Endothelial cell of umbilical vein (primary cell): ENCODE measurements around the gene PTCHD1. TPM values are rescaled to one million over a fixed set of nuclear protein-coding genes. Genes with fewer than 3 reads are reported as not detected.

Experiments
- BruUV-seq: library from RNA; stranded (reverse); fragments of 400-500 nt; replicated peaks from 2 replicates; lab custom pipeline; 2021; lab: Mats Ljungman, UMichigan
- CTCF ChIA-PET: fragments of 300-600, 350-600 bp; sonication (Branson Sonifier 250); formaldehyde crosslinking; loops from one replicate; lab custom pipeline; 2021; ENCODE audit warnings: antibody characterized with exemption, inconsistent platforms; lab: Charles Lee
- POLR2A ChIA-PET: fragments of 300-600, 350-600 bp; sonication (Branson Sonifier 250); formaldehyde crosslinking; loops from one replicate; lab custom pipeline; 2021; ENCODE audit warnings: antibody characterized with exemption, inconsistent platforms; lab: Charles Lee
- DNase-seq: peaks from one replicate; pipeline ENCODE4 v3.0.0-alpha.2; 2011; ENCODE audit warnings: low read depth, low spot score
- FAIRE-seq: peaks from 2 replicates; lab custom pipeline; 2011; peaks lifted over from hg19 to GRCh38; lab: Jason Lieb, UNC
- H2AFZ ChIP-seq: 2 replicates; pipeline ENCODE4 v1.6.0; 2012; ENCODE audit warnings: low read depth, low read length, control low read depth, inconsistent platforms
- H3K27ac ChIP-seq: 2 replicates; pipeline ENCODE4 v1.5.1; 2011; ENCODE audit warnings: low read depth, mild to moderate bottlenecking, control low read depth, low read length, moderate library complexity; ENCODE audit not compliant: insufficient read depth
- H3K27me3 ChIP-seq, 2 experiments: 2 replicates each; pipeline versions ENCODE4 v1.6.0 to v1.6.1; 2011; ENCODE audit warnings: low read length in 2 of 2, mixed read lengths in 1 of 2; ENCODE audit not compliant: control insufficient read depth in 2 of 2, insufficient read depth in 2 of 2
- H3K36me3 ChIP-seq, 2 experiments: 2 replicates in 1 of 2; 3 replicates in 1 of 2; pipeline ENCODE4 v1.5.1; 2011; ENCODE audit warnings: low read length in 2 of 2, mild to moderate bottlenecking in 1 of 2, moderate library complexity in 1 of 2; ENCODE audit not compliant: control insufficient read depth in 2 of 2, insufficient read depth in 2 of 2; ENCODE audit errors: extremely low read depth in 1 of 2
- H3K4me1 ChIP-seq: 3 replicates; pipeline ENCODE4 v1.5.1; 2011; ENCODE audit warnings: mild to moderate bottlenecking, low read length; ENCODE audit not compliant: control insufficient read depth, insufficient read depth; ENCODE audit errors: extremely low read depth
- H3K4me2 ChIP-seq: 2 replicates; pipeline ENCODE4 v1.6.1; 2011; ENCODE audit warnings: low read length, control low read depth, mixed read lengths; ENCODE audit not compliant: insufficient read depth
- H3K4me3 ChIP-seq, 3 experiments: fragments of 200-600 bp in 1 of 3; sonication (generic), shearing (Covaris generic) in 1 of 3; replicated peaks in 1 of 3; 2 replicates each; pipeline ENCODE4 v1.5.1; 2011 to 2016; ENCODE audit warnings: control low read depth in 3 of 3, low read length in 3 of 3, mild to moderate bottlenecking in 2 of 3, inconsistent platforms in 1 of 3, low read depth in 1 of 3, moderate library complexity in 1 of 3; ENCODE audit not compliant: insufficient read depth in 1 of 3
- H3K79me2 ChIP-seq: 2 replicates; pipeline ENCODE4 v1.6.0; 2012; ENCODE audit warnings: low read length, inconsistent platforms; ENCODE audit not compliant: control insufficient read depth, insufficient read depth
- H3K9ac ChIP-seq: replicated peaks from 2 replicates; pipeline ENCODE3; 2011; ENCODE audit warnings: low read length, control low read depth; ENCODE audit not compliant: insufficient read depth; ENCODE audit errors: extremely low read depth
- H3K9me1 ChIP-seq: replicated peaks from 3 replicates; pipeline ENCODE4 v1.6.0; 2011; ENCODE audit warnings: mild to moderate bottlenecking, low read length; ENCODE audit not compliant: control insufficient read depth, insufficient read depth; ENCODE audit errors: extremely low read depth
- H3K9me3 ChIP-seq: replicated peaks from 2 replicates; pipeline ENCODE4 v1.5.1; 2012; ENCODE audit warnings: low read length, inconsistent platforms; ENCODE audit not compliant: control insufficient read depth, insufficient read depth
- H4K20me1 ChIP-seq: replicated peaks from 2 replicates; pipeline ENCODE3; 2011; ENCODE audit warnings: mild to moderate bottlenecking, low read length; ENCODE audit not compliant: control insufficient read depth, insufficient read depth; ENCODE audit errors: extremely low read depth
- CTCF ChIP-seq, 2 donors: IDR thresholded peaks; 1 replicate in 1 of 2; 2 replicates in 1 of 2; pipeline ENCODE4 v1.5.1; 2011; ENCODE audit warnings: low read length in 2 of 2, mild to moderate bottlenecking in 2 of 2, moderate library complexity in 2 of 2, control low read depth in 1 of 2, inconsistent platforms in 1 of 2, low read depth in 1 of 2; ENCODE audit not compliant: insufficient read depth in 1 of 2; ENCODE audit errors: extremely low read depth in 1 of 2
- FOS ChIP-seq: IDR thresholded peaks from 2 replicates; pipeline ENCODE4 v1.6.1; 2011; ENCODE audit warnings: mild to moderate bottlenecking, low read length, moderate library complexity, borderline replicate concordance; ENCODE audit not compliant: insufficient read depth
- POLR2A ChIP-seq: IDR thresholded peaks from 2 replicates; pipeline ENCODE4 v1.6.1; 2012; ENCODE audit warnings: low read depth, mild to moderate bottlenecking, control low read depth, low read length
- POLR2AphosphoS5 ChIP-seq: IDR thresholded peaks from 2 replicates; pipeline ENCODE4 v1.6.1; 2012; ENCODE audit warnings: low read depth, mild to moderate bottlenecking, control low read depth, low read length, moderate library complexity; ENCODE audit not compliant: insufficient read depth
- dilution Hi-C: fragments of 300-500 bp; cut with MboI; formaldehyde crosslinking; loops from one replicate; pipeline ENCODE4 v1.15.0; 2019; ENCODE audit warnings: low sequenced_read_pairs; ENCODE audit not compliant: extremely low pct_ligation_motif_present
- intact Hi-C: fragments of 100-400 bp; cut with micrococcal nuclease; formaldehyde crosslinking; loops from one replicate; pipeline ENCODE4 v1.10.0; 2022
- polyA plus RNA-seq, 4 experiments: library from polyadenylated mRNA; depleted of rRNA in 3 of 4; stranded (reverse) in 3 of 4; unstranded in 1 of 4; fragments of >200 nt; gene quantifications; 2 replicates each; pipeline versions ENCODE4 v1.2.1 to v1.2.3, GENCODE V29; 2011 to 2012; ENCODE audit warnings: missing spikeins in 1 of 4
- total RNA-seq: library from RNA; stranded (reverse); gene quantifications from 2 replicates; pipeline ENCODE4 v1.2.3, GENCODE V29; 2021

The PTCHD1 gene
- total and polyA plus RNA-seq, 2 donors (not counting 3 experiments of a cell fraction or from before 2014, with no cell fraction given): not detected

GRCh38 chrX:23380581-23380980, 45.9 kb downstream of the PTCHD1 start:
- H3K9ac ChIP-seq: no peak overlapping the region
- ChIA-PET CTCF (no interaction called here), POLR2A (no interaction called here)
- DNase-seq (no peak), FAIRE-seq (no peak)
- H3K27me3 ChIP-seq: no peaks in the 10 kb centered on the region
- intact Hi-C loops (no loop called here), dilution Hi-C loops (no loop called here)
- H3K4me1 ChIP-seq: no peaks in the 10 kb centered on the region
- no peak overlapping the region for H2AFZ ChIP-seq
- no peak for TF ChIP-seq POLR2AphosphoS5
- TF ChIP-seq FOS: no peak
- TF ChIP-seq CTCF (IDR thresholded peaks at IDR 0.05; ENCODE audit: extremely low read depth in 1 of 2, insufficient read depth in 1 of 2, low read depth in 1 of 2, low read length in 2 of 2): no peak
- no peak for TF ChIP-seq POLR2A
- no peak overlapping the region for H3K27ac ChIP-seq
- no peaks in the 10 kb centered on the region for H4K20me1 ChIP-seq
- no peaks in the 10 kb centered on the region for H3K9me1 ChIP-seq
- BruUV-seq: no TSS peak
- no peak overlapping the region for H3K4me3 ChIP-seq
- H3K79me2 ChIP-seq: no peaks in the 10 kb centered on the region
- no peak overlapping the region for H3K4me2 ChIP-seq
- H3K9me3 ChIP-seq: no peaks in the 10 kb centered on the region
- H3K36me3 ChIP-seq: no peaks in the 10 kb centered on the region
